ENCODE results near the gene NR1H2.

Gene NR1H2

GRCh38 chr19:50430888-50431342 lies 54.7 kb downstream of the NR1H2 start:
- peak overlapping the region; percentile 90 for H3K4me3 Mint-ChIP-seq
- no peak overlapping the region for H3K27ac Mint-ChIP-seq
- H3K27me3 Mint-ChIP-seq: peaks cover 7% of the 10 kb centered on the region
- H3K9me3 Mint-ChIP-seq (ENCODE audit: low read depth): no peaks in the 10 kb centered on the region
- no peaks in the 10 kb centered on the region for H3K36me3 Mint-ChIP-seq
- H3K4me1 Mint-ChIP-seq (ENCODE audit: low read depth): peaks cover 15% of the 10 kb centered on the region

DNA sequence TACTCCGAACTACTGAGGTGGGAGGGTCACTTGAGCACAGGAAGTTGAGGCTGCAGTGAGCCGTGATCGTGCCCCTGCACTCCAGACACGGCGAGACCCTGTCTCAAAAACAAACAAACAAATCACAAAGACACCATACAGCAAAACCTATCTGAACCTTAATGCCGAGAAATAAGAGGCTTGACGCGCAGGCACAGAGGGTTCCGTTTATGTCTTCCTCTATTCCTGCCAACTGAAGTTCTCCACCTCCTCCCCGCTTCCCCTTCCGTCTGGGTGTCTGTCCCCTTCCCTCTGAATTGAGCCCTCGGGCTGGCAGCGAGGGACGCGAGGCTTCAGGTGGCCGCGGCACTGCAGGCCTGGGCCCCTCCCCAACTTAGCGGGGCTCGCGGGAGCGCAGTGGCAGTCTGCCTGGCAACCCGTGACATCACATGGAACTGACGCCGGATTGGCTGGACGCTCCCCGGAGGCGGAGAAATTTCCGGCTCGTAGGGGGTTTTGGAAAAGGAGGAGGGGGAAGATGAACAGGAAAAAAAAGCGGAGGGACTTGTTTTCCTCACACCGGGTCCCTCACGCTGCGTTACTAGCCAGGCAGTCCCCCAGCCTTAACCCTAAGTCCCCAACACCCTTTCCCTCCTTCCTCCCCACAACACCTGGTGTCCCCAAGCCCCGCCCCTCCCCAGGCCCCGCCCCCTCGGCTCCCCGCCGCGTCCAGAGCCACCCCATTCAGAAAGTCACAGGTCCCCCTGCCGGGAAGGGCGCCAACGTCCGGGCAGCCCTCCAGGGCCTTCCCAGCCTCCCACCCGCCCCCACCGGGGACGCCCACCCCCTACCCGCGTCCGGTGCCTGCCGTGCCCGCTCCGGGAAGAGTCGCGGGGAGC lies 55.3 kb downstream of the NR1H2 start:
- peaks cover 15% of the 10 kb centered on the region for H3K4me1 Mint-ChIP-seq (ENCODE audit: low read depth)
- H3K36me3 Mint-ChIP-seq: no peaks in the 10 kb centered on the region
- peak overlapping the region; percentile 90 for H3K4me3 Mint-ChIP-seq
- H3K27me3 Mint-ChIP-seq: peaks cover 7% of the 10 kb centered on the region
- H3K9me3 Mint-ChIP-seq (ENCODE audit: low read depth): no peaks in the 10 kb centered on the region
- peak overlapping the region; percentile 66 for H3K27ac Mint-ChIP-seq

DNA sequence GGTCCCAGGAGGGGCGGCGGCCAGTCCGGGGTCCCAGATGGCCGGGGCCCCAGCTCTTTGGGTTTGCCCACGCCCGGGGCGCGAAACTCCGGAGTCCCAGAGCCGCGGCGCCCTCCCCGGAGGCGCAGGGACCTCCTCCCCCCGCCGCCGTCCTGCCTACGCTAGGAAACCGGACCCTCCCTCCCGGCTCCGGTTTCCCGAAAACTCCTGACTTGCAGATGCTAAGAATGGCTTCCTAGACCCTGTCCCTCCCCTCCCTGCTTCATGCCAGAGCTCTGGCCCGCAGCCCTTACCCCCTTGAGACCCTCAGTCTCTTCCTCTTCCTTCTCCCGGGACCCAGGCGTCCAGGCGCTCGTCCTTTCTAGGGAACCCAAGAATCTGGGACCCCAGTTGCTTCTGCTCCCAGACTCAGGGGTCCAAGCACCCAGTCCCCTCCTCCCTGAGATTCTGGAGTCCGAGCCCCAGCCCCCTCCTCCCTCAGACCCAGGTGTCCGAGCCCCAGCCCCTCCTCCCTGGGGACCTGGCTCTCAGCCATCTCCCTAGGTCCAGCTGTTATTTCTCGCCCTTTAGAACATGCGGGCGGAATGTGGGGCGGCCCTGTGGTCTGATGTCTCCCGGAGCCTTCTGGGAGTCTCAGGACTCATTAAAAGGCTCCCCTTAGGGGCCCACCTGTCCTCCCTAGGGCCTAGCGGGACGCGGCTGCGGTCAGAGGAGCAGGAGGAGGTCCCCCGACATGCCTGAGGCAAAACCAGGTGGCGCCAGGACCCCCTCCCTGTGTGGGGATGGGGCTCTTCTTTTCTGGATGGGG lies 56.2 kb downstream of the NR1H2 start, which contains the start of gene MYBPC2:
MYBPC2 (plus strand) TSS at position 672 of the 808 bp plus-strand sequence; CDS start at position 734, 62 bp downstream.
- Mint-ChIP-seq H3K4me3 (peak within 1 kb of the TSS; percentile 90), H3K4me1 (ENCODE audit: low read depth) (peaks cover 15% of the 10 kb centered on the region), H3K36me3 (no peaks in the 10 kb centered on the region)

More for the DNA sequence above, 56.2 kb downstream of the NR1H2 start, which contains the start of gene MYBPC2:
- Mint-ChIP-seq H3K27ac (peak within 1 kb of the TSS; percentile 66), H3K27me3 (peaks cover 7% of the 10 kb centered on the region), H3K9me3 (ENCODE audit: low read depth) (no peaks in the 10 kb centered on the region)

Measured in activated naive CD8-positive, alpha-beta T cell (primary cell).